Keratinocyte (primary cell): ENCODE results near the gene AKAP13. TPM values are rescaled to one million over a fixed set of nuclear protein-coding genes. Genes with fewer than 3 reads are reported as not detected.

Source experiments
- DNase-seq: peaks from one replicate; pipeline ENCODE4 v3.0.0-alpha.2; 2011; ENCODE audit warnings: low read depth, missing footprints, low spot score
- FAIRE-seq: peaks from 2 replicates; lab custom pipeline; 2011; peaks lifted over from hg19 to GRCh38; lab: Jason Lieb, UNC
- H2AFZ ChIP-seq: 2 replicates; pipeline ENCODE4 v1.6.0; 2012; ENCODE audit warnings: low read length, control low read depth, inconsistent platforms; ENCODE audit not compliant: control insufficient read depth
- H3K27ac ChIP-seq: 2 replicates; pipeline ENCODE4 v1.5.1; 2011; ENCODE audit warnings: low read length; ENCODE audit not compliant: control insufficient read depth, insufficient read depth
- H3K27me3 ChIP-seq: 3 replicates; pipeline ENCODE4 v1.6.0; 2011; ENCODE audit warnings: low read length; ENCODE audit not compliant: control insufficient read depth, insufficient read depth; ENCODE audit errors: extremely low read depth
- H3K36me3 ChIP-seq, 2 experiments: 2 replicates in 1 of 2; 3 replicates in 1 of 2; pipeline ENCODE4 v1.5.1; 2011; ENCODE audit warnings: low read length in 2 of 2, mild to moderate bottlenecking in 1 of 2; ENCODE audit not compliant: control insufficient read depth in 2 of 2, insufficient read depth in 2 of 2; ENCODE audit errors: extremely low read depth in 1 of 2
- H3K4me1 ChIP-seq: 3 replicates; pipeline ENCODE4 v1.5.1; 2011; ENCODE audit warnings: low read length; ENCODE audit not compliant: control insufficient read depth, insufficient read depth; ENCODE audit errors: extremely low read depth
- H3K4me2 ChIP-seq: 3 replicates; pipeline ENCODE4 v1.6.0; 2011; ENCODE audit warnings: low read depth, low read length; ENCODE audit not compliant: control insufficient read depth, insufficient read depth; ENCODE audit errors: extremely low read depth
- H3K4me3 ChIP-seq, 3 experiments: fragments of 200-600 bp in 1 of 3; sonication (generic) in 1 of 3; 2 replicates in 2 of 3; 3 replicates in 1 of 3; pipeline ENCODE4 v1.5.1; 2011 to 2016; ENCODE audit warnings: low read length in 3 of 3, mild to moderate bottlenecking in 3 of 3, control low read depth in 2 of 3, inconsistent platforms in 1 of 3, low read depth in 1 of 3, mixed read lengths in 1 of 3, mixed run types in 1 of 3, moderate library complexity in 1 of 3; ENCODE audit not compliant: control insufficient read depth in 2 of 3, insufficient read depth in 2 of 3; ENCODE audit errors: extremely low read depth in 1 of 3
- H3K79me2 ChIP-seq: 2 replicates; pipeline ENCODE4 v1.6.0; 2012; ENCODE audit warnings: low read length; ENCODE audit not compliant: control insufficient read depth, insufficient read depth
- H3K9ac ChIP-seq: 3 replicates; pipeline ENCODE4 v1.6.0; 2011; ENCODE audit warnings: low read length; ENCODE audit not compliant: control insufficient read depth, insufficient read depth; ENCODE audit errors: extremely low read depth
- H3K9me1 ChIP-seq: 3 replicates; pipeline ENCODE4 v1.6.0; 2011; ENCODE audit warnings: low read length; ENCODE audit not compliant: control insufficient read depth, insufficient read depth; ENCODE audit errors: extremely low read depth
- H3K9me3 ChIP-seq: 2 replicates; pipeline ENCODE4 v1.5.1; 2012; ENCODE audit warnings: low read depth, low read length; ENCODE audit not compliant: control insufficient read depth
- H4K20me1 ChIP-seq: 3 replicates; pipeline ENCODE4 v1.6.0; 2011; ENCODE audit warnings: low read length; ENCODE audit not compliant: control insufficient read depth, insufficient read depth; ENCODE audit errors: extremely low read depth
- CTCF ChIP-seq, 3 experiments: IDR thresholded peaks in 1 of 3; conservative IDR thresholded peaks in 1 of 3; optimal IDR thresholded peaks in 1 of 3; 2 replicates in 2 of 3; 3 replicates in 1 of 3; pipeline versions ENCODE3 to v1.5.1; 2011; ENCODE audit warnings: low read length in 3 of 3, mild to moderate bottlenecking in 3 of 3, moderate library complexity in 2 of 3, control low read depth in 1 of 3, inconsistent platforms in 1 of 3; ENCODE audit not compliant: insufficient read depth in 2 of 3; ENCODE audit errors: extremely low read depth in 1 of 3
- EZH2 ChIP-seq: IDR thresholded peaks from one replicate; pipeline ENCODE4 v1.6.1; 2012; ENCODE audit warnings: inconsistent platforms, mild to moderate bottlenecking, low read length, moderate library complexity
- dilution Hi-C: fragments of 300-500 bp; cut with MboI; formaldehyde crosslinking; loops from one replicate; pipeline ENCODE4 v1.7.0; 2020; ENCODE audit warnings: low sequenced_read_pairs; ENCODE audit not compliant: extremely low pct_ligation_motif_present
- polyA plus RNA-seq, 5 experiments: library from polyadenylated mRNA; depleted of rRNA in 3 of 5; stranded (reverse) in 3 of 5; stranded (forward) in 1 of 5; unstranded in 1 of 5; fragments of >200 nt; gene quantifications; 1 replicate in 1 of 5; 2 replicates in 3 of 5; 3 replicates in 1 of 5; pipeline versions ENCODE4 v1.2.1 to v1.2.3, GENCODE V29; 2011 to 2012; ENCODE audit warnings: missing spikeins in 2 of 5, low read depth in 1 of 5, low replicate concordance in 1 of 5

AKAP13 gene
- polyA plus RNA-seq, 1 donor (not counting 4 experiments of a cell fraction or from before 2014, with no cell fraction given): 16.7 TPM

GRCh38 chr15:85688711-85689110 is 308.3 kb downstream of the AKAP13 start:
- FAIRE-seq: no peak

GRCh38 chr15:85689729-85690128 is 309.3 kb downstream of the AKAP13 start:
- H3K9me1 ChIP-seq: no peaks in the 10 kb centered on the region
- H3K9me3 ChIP-seq: no peaks in the 10 kb centered on the region
- no peak overlapping the region for H3K27ac ChIP-seq
- H3K79me2 ChIP-seq: no peaks in the 10 kb centered on the region
- peaks cover 9 to 12% of the 10 kb centered on the region in 2 experiments for H3K36me3 ChIP-seq
- no peak overlapping the region for H3K4me3 ChIP-seq
- H4K20me1 ChIP-seq: no peaks in the 10 kb centered on the region
- FAIRE-seq: no peak
- no peak overlapping the region for H2AFZ ChIP-seq
- dilution Hi-C loops: no loop called here
- no peaks in the 10 kb centered on the region for H3K27me3 ChIP-seq
- H3K9ac ChIP-seq: no peak overlapping the region
- DNase-seq: no peak
- H3K4me1 ChIP-seq: no peaks in the 10 kb centered on the region
- H3K4me2 ChIP-seq: no peak overlapping the region
- TF ChIP-seq CTCF (optimal IDR thresholded peaks at IDR 0.05 in 1 of 3, IDR thresholded peaks at IDR 0.05 in 1 of 3, conservative IDR thresholded peaks at IDR 0.05 in 1 of 3; ENCODE audit: extremely low read depth in 1 of 3, insufficient read depth in 2 of 3, low read length in 3 of 3) (no peak), EZH2 (no peak)

More at GRCh38 chr15:85688711-85689110, 308.3 kb downstream of the AKAP13 start:
- H4K20me1 ChIP-seq: no peaks in the 10 kb centered on the region
- H3K27ac ChIP-seq: no peak overlapping the region
- no peaks in the 10 kb centered on the region for H3K4me1 ChIP-seq
- no peaks in the 10 kb centered on the region for H3K79me2 ChIP-seq
- H3K36me3 ChIP-seq: peaks cover 9% of the 10 kb centered on the region in 2 experiments
- H3K4me3 ChIP-seq: no peak overlapping the region
- no peak overlapping the region for H3K4me2 ChIP-seq
- no peak for TF ChIP-seq CTCF (optimal IDR thresholded peaks at IDR 0.05 in 1 of 3, IDR thresholded peaks at IDR 0.05 in 1 of 3, conservative IDR thresholded peaks at IDR 0.05 in 1 of 3; ENCODE audit: extremely low read depth in 1 of 3, insufficient read depth in 2 of 3, low read length in 3 of 3)
- TF ChIP-seq EZH2: no peak
- no peak overlapping the region for H3K9ac ChIP-seq
- no peak for DNase-seq
- no peaks in the 10 kb centered on the region for H3K27me3 ChIP-seq
- H3K9me3 ChIP-seq: no peaks in the 10 kb centered on the region
- no peaks in the 10 kb centered on the region for H3K9me1 ChIP-seq
- H2AFZ ChIP-seq: no peak overlapping the region
- dilution Hi-C loops: no loop called here
